ENCODE measurements around the gene FAM83E. TPM values are rescaled to one million over a fixed set of nuclear protein-coding genes. Genes with fewer than 3 reads are reported as not detected.

FAM83E gene
- total and polyA plus RNA-seq, 2 donors (not counting 1 experiment from before 2014, with no cell fraction given), result 0.15 to 4.1 TPM

DNA sequence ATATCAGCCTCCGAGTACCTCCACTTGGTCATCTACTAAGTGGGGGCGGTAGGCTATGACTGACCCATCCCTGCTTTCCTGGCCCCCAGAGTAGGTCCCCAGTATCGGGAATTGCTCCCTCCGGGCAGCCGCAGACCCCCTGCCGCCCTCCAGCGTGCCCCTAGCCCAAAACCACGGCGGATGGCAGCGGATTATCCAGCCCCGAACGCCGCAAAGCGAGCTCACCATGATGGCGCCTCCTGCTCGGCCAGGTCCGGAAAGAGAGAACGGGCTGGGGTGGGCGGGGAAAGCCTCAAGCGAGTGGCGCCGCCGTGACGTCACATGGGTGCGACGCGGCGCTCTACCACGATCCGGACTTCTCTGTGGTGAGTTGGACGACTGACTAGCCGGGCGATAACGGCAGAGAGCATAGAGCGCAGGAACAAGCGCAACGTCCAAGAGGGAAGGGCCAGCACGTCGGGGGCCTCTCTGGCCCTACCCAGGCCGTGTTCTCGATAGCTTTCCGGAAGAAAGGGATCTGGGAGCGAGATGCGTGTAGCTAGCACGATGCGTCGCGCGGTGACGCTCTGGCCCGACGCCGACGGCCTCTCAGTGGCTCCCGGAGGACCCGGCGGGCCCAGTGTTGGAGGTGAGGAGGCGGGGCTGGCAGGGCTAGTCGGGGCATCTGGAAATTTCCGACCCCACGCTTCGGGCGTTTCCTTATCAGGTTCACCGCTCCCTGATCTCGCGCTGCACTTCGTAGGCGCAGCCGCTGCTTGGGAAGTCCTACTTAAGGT is 4.2 kb upstream of the FAM83E start, which contains the start of the genes RPL18 and SPHK2:
RPL18 (minus strand) TSS at position 263 of the 776 bp plus-strand sequence; CDS start at position 228, 35 bp downstream.
SPHK2 (plus strand) TSS at position 591 of the 776 bp plus-strand sequence. CDS start 1,009 bp downstream, outside the sequence.
- peak within 1 kb of the TSS; percentile 95 to 100 (median 99) for H3K4me3 ChIP-seq (ENCODE audit: control extremely low read depth in 1 of 5, extremely low read depth in 1 of 5, insufficient read depth in 1 of 5, low read depth in 2 of 5, low read length in 4 of 5)
- H3K4me1 Mint-ChIP-seq, result peaks cover 51% of the 10 kb centered on the region
- CTCF ChIA-PET, result interaction anchor here (1.0 to 3.9 kb wide), 7 partner anchors 9 to 364 kb away, joined by 3 to 25 read pairs (median 3); partner anchors contain the start of genes CARD8 and SPACA4

More for the DNA sequence above, 4.2 kb upstream of the FAM83E start, which contains the start of the genes RPL18 and SPHK2:
- no peaks in the 10 kb centered on the region for H3K9me3 ChIP-seq (ENCODE audit: control extremely low read depth in 1 of 3, control insufficient read depth in 2 of 3, insufficient read depth in 1 of 3, low read length in 2 of 3)
- H3K4me2 ChIP-seq (replicated peaks; ENCODE audit: low read depth, low read length, poor library complexity, severe bottlenecking), result peak within 1 kb of the TSS; percentile 89
- peak within 1 kb of the TSS; percentile 85 for H2AFZ ChIP-seq (ENCODE audit: insufficient read depth, low read depth, low read length, poor library complexity, severe bottlenecking)
- Mint-ChIP-seq H3K4me3 (peak within 1 kb of the TSS; percentile 98), H3K9me3 (ENCODE audit: insufficient read depth) (no peaks in the 10 kb centered on the region), H3K27me3 (no peaks in the 10 kb centered on the region), H3K27ac (peak within 1 kb of the TSS; percentile 98)
- DNase-seq (peak; percentile 99), ATAC-seq (ENCODE audit: low read depth) (peak; percentile 82)
- H4K20me1 ChIP-seq (ENCODE audit: control insufficient read depth, insufficient read depth, low read length, poor library complexity, severe bottlenecking), result peaks cover 41% of the 10 kb centered on the region
- peak within 1 kb of the TSS; percentile 98 for H3K9ac ChIP-seq (ENCODE audit: low read length)
- H3K27me3 ChIP-seq (replicated peaks in 1 of 4; ENCODE audit: control extremely low read depth in 1 of 4, control insufficient read depth in 3 of 4, insufficient read depth in 4 of 4, low read length in 3 of 4), result no peaks in the 10 kb centered on the region
- under 1% methylated on average over 69 of the region's 69 CpGs for WGBS (ENCODE audit: insufficient coverage)
- H3K36me3 ChIP-seq (replicated peaks in 1 of 2; ENCODE audit: control extremely low read depth in 1 of 2, control insufficient read depth in 1 of 2, extremely low read depth in 1 of 2, insufficient read depth in 2 of 2, low read length in 1 of 2), result peaks cover 0 to 41% of the 10 kb centered on the region in 2 experiments
- TF ChIP-seq EZH2 (IDR thresholded peaks at IDR 0.05; ENCODE audit: borderline replicate concordance, insufficient read depth, low read depth, low read length, poor library complexity, severe bottlenecking), result no peak
- TF ChIP-seq, protein P1, sequence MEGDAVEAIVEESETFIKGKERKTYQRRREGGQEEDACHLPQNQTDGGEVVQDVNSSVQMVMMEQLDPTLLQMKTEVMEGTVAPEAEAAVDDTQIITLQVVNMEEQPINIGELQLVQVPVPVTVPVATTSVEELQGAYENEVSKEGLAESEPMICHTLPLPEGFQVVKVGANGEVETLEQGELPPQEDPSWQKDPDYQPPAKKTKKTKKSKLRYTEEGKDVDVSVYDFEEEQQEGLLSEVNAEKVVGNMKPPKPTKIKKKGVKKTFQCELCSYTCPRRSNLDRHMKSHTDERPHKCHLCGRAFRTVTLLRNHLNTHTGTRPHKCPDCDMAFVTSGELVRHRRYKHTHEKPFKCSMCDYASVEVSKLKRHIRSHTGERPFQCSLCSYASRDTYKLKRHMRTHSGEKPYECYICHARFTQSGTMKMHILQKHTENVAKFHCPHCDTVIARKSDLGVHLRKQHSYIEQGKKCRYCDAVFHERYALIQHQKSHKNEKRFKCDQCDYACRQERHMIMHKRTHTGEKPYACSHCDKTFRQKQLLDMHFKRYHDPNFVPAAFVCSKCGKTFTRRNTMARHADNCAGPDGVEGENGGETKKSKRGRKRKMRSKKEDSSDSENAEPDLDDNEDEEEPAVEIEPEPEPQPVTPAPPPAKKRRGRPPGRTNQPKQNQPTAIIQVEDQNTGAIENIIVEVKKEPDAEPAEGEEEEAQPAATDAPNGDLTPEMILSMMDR (IDR thresholded peaks at IDR 0.05), result no peak
- POLR2A ChIA-PET, result interaction anchor here (0.5 to 1.9 kb wide), 24 partner anchors 9 to 1767 kb away, joined by 3 to 23 read pairs (median 3); partner anchors contain the start of genes AKT1S1, CA11, CARD8 and DBP
- H3K4me1 ChIP-seq (ENCODE audit: control insufficient read depth in 2 of 2, insufficient read depth in 2 of 2, low read length in 2 of 2), result peaks cover 25 to 45% of the 10 kb centered on the region in 2 donors
- H3K27ac ChIP-seq (ENCODE audit: low read length in 2 of 2), result peak within 1 kb of the TSS; percentile 87 to 91
- intact Hi-C loops (cut with micrococcal nuclease), result loop anchor here (1.0 to 2.0 kb wide), 9 partner anchors 11 to 449 kb away; partner anchors contain the start of genes CYTH2, DBP, GRWD1 and LIG1
- H3K79me2 ChIP-seq (ENCODE audit: control insufficient read depth, insufficient read depth, low read length), result peaks cover 17% of the 10 kb centered on the region

All from B cell (primary cell).